Myocyte (in vitro differentiated cells): ENCODE data around the gene KCTD4. TPM values are rescaled to one million over a fixed set of nuclear protein-coding genes. Genes with fewer than 3 reads are reported as not detected.
"Not testable (repeated sequence)": the region's sequence is repeated elsewhere in the genome, so short reads cannot be mapped to it uniquely, and the experiment has no call there.

ENCODE experiments used
- DNase-seq: peaks from one replicate; pipeline ENCODE4 v3.0.0-alpha.2; 2012; ENCODE audit warnings: low read depth
- polyA plus RNA-seq: library from polyadenylated mRNA; unstranded; fragments of >200 nt; gene quantifications from one replicate; pipeline ENCODE4 v1.2.1, GENCODE V29; 2012; ENCODE audit warnings: missing spikeins
- total RNA-seq: library from RNA; depleted of rRNA; stranded (reverse); fragments of >200 nt; gene quantifications from 2 replicates; pipeline ENCODE4 v1.2.3, GENCODE V29; 2014

KCTD4 gene
- total RNA-seq, result not detected in 2 replicates
- 1.6 TPM for polyA plus RNA-seq

GRCh38 chr13:45200701-45201232 lies at the start of gene KCTD4:
Gene KCTD4 (minus strand): TSS chr13:45201045. CDS start chr13:45194567, 6,478 bp downstream.
- DNase-seq, result no peak

GRCh38 chr13:45249662-45250061 lies 48.8 kb upstream of the KCTD4 start:
- no peak for DNase-seq

- DNase-seq, result not testable (repeated sequence)
Observed at GRCh38 chr13:45244736-45245135, 43.9 kb upstream of the KCTD4 start.

GRCh38 chr13:45243077-45243476 lies 42.2 kb upstream of the KCTD4 start:
- DNase-seq, result no peak

GRCh38 chr13:45242524-45242923 lies 41.7 kb upstream of the KCTD4 start:
- DNase-seq, result no peak

GRCh38 chr13:45242070-45242469 lies 41.2 kb upstream of the KCTD4 start:
- DNase-seq, result peak; percentile 43

GRCh38 chr13:45240143-45240542 lies 39.3 kb upstream of the KCTD4 start:
- DNase-seq, result no peak

GRCh38 chr13:45238945-45239795 lies 38.3 kb upstream of the KCTD4 start:
- peak; percentile 26 for DNase-seq

- no peak for DNase-seq
Observed at GRCh38 chr13:45232591-45232990, 31.7 kb upstream of the KCTD4 start.

- DNase-seq, result peak; percentile 24
Observed at GRCh38 chr13:45231722-45232121, 30.9 kb upstream of the KCTD4 start.

- DNase-seq, result no peak
Observed at GRCh38 chr13:45231305-45231704, 30.5 kb upstream of the KCTD4 start.

- no peak for DNase-seq
Observed at GRCh38 chr13:45229172-45229571, 28.3 kb upstream of the KCTD4 start.

GRCh38 chr13:45228002-45228401 lies 27.2 kb upstream of the KCTD4 start:
- no peak for DNase-seq

- no peak for DNase-seq
Observed at GRCh38 chr13:45226024-45226423, 25.2 kb upstream of the KCTD4 start.

GRCh38 chr13:45225370-45225769 lies 24.5 kb upstream of the KCTD4 start:
- no peak for DNase-seq

GRCh38 chr13:45224176-45224575 lies 23.3 kb upstream of the KCTD4 start:
- peak; percentile 36 for DNase-seq

- DNase-seq, result no peak
Observed at GRCh38 chr13:45222919-45223318, 22.1 kb upstream of the KCTD4 start.

- DNase-seq, result no peak
Observed at GRCh38 chr13:45222516-45222915, 21.7 kb upstream of the KCTD4 start.

GRCh38 chr13:45220403-45220802 lies 19.6 kb upstream of the KCTD4 start:
- DNase-seq, result no peak

- peak; percentile 33 for DNase-seq
Observed at GRCh38 chr13:45219938-45220375, 19.1 kb upstream of the KCTD4 start.

GRCh38 chr13:45219123-45219891 lies 18.5 kb upstream of the KCTD4 start:
- DNase-seq, result peak; percentile 67

GRCh38 chr13:45218689-45219088 lies 17.8 kb upstream of the KCTD4 start:
- DNase-seq, result no peak
